ENCODE measurements around the gene LCE2D.
A peak's percentile ranks its signal among the peaks of the same experiment; 100 is the strongest.
"Not testable (repeated sequence)": the region's sequence is repeated elsewhere in the genome, so short reads cannot be mapped to it uniquely, and the experiment has no call there.

Gene LCE2D, protein sequence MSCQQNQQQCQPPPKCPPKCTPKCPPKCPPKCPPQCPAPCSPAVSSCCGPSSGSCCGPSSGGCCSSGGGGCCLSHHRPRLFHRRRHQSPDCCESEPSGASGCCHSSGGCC

DNA sequence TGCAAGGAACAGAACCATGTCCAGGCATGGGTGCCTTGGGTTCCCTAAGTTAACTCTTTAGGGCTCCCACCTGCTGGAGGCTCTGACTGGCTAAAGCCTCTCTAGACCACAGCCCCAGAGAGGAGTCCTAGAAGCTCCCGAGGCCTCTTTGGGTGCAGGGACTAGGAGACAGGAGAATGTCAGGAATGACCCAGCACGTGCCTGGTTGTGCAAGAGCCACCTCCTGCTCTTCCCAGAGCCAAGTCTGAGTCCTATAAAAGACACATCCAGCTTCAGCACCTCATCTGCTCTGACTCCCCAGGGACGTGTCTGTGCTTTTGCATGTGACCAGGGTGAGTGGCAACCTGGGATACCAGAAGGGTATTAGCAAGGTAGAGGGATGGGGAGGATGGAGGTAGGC is at the start of gene LCE2D:
Gene LCE2D (plus strand): TSS at position 283 of the 400 bp plus-strand sequence. CDS start 726 bp downstream, outside the sequence.
- no peak for DNase-seq

DNA sequence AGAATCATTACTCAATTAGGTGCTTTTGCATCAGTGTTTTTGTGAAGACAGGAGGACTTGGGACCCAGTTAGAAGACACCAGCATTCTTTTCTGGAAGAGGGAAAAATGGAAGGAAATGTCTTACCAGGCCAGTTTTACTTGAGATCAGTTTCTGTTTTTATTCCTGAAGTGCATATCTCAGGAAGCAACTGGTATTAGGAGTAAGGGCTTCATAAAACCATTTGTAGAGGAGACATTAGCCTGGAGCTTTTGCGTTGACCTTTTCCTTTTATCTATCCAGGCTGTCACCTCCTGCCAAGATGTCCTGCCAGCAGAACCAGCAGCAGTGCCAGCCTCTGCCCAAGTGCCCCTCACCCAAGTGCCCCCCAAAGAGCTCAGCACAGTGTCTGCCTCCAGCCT is 49.7 kb upstream of the LCE2D start, which contains the start of gene LCE3B:
Gene LCE3B (plus strand): TSS at position 301 of the 400 bp plus-strand sequence. CDS start 0 bp downstream, at position 301.
- no peak for DNase-seq

DNA sequence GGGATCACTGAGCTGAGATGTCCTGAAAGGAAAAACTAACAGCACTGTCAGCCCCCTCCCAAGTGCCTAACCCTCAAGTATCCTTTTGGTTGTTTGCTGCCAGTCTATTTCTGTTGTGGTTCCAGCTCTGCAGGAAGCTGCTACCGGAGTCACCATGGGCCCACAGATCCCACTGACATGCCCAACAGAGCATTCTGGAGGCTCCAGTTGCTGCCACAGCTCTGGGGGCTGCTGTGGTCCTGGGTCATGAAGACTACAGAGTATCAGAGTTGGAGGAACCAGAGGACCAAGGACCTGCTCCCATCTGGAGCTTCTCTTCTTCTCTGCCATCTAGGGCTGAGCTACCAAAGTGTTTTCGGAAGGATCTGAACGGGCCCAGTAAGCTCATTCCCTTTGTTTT is 41.2 kb upstream of the LCE2D start:
- DNase-seq = peak; percentile 52

DNA sequence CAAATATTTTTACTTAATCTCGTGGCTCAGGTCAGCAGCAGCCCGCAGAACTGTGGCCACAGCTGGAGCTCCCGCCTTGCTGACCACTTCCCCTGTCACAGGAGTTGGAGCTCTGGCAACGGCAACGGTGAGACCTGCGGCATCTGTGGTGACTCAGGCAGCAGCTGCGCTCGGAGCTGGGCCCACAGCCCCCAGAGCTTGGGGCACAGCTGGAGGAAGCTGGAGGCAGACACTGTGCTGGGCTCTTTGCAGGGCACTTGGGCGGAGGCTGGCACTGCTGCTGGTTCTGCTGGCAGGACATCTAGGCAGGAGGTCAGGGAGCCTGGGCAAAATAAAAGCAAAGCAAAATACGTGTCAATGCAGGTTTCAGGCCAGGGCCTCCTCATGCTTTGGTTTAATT is 40.4 kb upstream of the LCE2D start, which contains the start of gene LCE3A:
Gene LCE3A (minus strand): TSS at position 301 of the 400 bp plus-strand sequence. CDS start 0 bp downstream, at position 301.
- peak; percentile 97 for DNase-seq

DNA sequence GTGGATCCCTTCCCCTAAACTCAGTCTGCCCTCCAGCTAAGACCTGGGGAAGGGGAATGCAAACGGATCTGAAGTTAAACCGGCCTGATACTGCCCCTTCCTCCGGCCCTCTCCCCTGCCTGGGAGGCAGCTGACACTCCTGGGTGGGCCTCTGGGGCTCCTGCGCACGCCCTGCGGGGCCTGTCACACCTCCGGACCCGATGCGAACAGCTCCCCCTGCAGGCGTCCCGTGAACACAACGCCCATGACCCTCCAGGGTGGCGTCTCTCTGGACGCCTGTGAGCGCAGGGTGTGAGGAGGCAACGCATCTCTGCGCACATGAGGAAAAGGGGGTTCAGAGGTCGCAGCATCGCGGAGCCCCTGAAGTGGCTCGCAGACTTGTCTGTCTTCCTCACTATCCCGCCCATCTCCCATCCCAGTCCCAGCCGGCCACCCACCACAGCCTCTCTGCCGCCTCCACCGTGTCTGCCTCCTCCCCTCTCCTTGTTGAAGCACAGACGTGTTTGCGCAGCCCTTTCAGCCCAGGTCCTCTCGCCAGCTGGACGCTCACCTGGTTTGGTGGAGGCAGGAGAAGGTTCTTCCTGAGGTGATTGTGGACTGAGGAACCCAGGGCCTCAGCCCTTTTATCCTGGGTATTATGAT is 39.9 kb upstream of the LCE2D start:
- peak; percentile 45 for DNase-seq

DNA sequence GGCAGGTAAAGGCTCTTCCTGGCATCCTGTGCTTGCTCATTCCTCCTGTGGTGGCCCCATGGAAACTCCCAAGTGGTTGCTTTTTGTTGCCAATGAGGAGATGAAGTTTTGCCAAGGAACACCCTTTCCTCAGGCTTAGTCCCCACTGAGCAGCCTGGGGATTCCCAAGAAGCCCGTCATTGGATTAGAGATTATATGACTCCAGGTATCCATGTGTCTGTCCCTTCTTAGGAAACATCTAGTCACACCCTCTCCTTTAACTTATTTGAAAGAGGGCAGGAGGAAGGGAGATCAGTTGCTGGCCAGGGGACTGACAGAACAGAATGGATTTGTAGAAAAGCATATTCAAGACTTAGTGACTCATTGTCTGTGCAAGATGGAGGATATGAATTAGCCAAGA is 36.4 kb upstream of the LCE2D start:
- no peak for DNase-seq

DNA sequence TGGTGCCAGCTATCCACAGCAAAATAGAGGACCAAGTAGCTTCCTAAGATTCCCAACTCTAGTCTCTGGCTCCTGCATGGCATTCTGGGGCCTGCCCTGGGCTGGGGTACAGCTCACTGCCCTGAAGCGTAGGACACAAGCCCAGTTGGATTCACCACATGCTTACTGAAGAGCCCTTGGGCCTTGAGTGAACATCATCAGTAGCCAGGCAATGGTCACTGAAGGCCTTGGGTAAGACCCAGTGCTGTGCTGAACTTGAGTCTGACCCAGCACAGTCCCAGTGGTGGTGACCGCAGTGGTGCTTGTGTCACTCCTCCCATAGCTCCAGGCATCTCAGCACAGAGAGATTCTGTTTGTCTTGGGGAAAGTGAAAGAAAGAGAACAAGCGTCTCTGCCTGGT is 32.6 kb upstream of the LCE2D start:
- no peak for DNase-seq

DNA sequence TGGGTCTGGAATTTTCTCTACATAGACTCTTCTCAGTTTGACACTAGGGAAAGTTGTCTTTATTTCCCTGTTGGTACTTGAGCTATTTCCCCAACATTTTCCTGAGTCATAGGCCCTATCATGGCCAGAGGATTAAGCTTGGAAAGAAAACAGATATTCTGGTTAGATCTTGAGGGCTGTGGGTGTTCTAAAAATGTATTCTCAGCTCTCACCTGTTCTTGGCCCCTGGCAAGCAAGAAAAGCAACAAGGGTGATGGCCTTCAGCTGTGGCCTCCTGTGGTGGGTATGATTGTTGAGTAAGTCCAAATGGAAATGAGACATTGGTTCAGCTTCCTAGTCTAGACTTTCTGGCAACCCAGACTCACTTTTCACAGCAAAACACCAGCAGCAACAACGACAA is 22.8 kb upstream of the LCE2D start:
- no peak for DNase-seq

DNA sequence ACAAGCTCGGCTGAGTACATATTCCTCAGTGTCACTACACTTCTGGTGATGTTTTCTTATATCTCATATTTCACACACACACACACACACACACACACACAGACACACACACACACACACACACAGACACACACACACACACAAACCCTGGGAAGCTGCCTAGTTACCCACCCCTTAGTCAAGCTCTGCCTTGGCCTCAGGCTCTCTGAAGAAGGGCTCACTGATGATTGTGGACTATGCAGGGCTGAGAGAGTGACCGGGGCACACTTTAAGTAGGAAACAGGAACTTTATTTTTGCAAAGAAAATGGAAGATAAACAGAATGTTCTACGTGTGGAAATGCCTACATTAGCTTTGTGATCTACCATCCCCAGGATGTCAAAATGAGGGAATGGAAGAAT is 19.2 kb upstream of the LCE2D start:
- DNase-seq = no peak

DNA sequence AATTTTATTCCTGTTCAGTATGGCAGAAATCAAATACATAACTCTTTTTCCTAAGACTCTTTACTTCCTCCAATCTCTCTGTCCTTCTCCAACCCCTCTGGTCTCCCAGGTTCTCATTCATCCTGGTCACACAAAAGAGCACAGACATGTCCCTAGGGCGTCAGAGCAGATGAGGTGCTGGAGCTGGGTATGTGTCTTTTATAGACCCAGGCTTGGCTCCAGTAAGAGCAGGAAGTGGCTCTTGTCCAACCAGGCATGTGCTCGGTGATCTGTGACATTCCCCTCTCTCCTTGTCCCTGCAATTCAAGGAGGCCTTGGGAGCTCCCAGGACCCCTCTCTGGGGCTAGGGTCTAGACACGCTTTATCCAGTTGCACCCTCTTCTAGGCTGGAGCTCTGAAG is 18.0 kb upstream of the LCE2D start:
- no peak for DNase-seq

DNA sequence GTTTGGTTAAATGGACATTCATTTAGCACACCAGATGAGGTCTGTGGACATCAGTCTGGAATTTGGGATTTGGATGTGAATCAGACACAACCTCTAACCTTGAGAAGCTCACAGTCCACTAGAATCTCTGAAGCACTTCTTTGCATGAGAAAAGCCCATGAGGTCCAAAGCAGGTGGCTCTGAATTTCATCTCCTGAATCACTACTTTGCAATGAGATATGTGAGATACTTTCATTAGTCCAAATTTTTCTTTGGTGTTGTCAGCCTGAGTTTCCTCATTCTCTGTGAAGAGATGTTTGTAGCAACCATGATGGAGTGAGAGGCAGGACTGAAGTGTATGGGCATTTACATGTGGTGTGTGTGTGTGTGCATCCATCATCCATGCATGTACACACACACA is 16.5 kb upstream of the LCE2D start:
- no peak for DNase-seq

DNA sequence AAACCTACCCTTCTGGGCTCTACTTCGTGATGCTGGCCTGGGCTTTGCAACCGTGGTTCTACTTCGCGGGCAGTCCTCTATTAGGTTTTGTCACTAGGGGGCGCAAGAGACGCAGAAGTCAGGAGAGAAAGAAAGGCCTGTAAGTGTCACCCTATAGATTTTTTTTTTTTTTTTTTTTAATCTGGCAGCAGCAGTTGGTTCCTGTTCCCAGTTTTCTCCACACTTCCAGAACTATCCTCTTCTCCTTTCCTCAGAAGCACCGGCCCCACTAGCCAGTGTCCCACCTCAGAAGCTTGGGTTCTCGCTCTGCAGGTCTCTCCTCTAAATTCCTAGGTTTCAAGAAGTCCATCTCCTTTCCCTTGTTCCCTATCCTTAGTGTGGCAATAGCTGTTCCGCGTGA is 9.1 kb upstream of the LCE2D start:
- peak; percentile 52 for DNase-seq

DNA sequence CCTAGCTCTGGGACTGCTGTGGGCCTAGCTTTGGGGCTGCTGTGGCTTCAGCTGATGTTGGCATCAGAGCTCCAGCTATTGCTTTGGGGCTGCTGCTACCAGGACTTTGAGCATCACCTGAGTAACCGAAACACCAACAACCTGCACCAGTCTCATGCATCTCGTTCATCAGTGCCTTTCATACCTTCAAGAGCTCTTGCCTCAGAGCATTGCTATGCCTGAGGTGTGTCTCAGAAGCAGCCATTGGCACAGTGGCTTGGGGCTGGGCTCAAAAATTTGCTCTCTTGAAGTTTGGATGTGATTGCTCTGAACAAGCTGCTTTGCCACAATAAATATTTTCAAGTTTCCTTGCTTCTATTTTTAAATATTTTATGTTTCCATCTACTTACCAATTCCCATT is 6.7 kb upstream of the LCE2D start:
- no peak for DNase-seq

DNA sequence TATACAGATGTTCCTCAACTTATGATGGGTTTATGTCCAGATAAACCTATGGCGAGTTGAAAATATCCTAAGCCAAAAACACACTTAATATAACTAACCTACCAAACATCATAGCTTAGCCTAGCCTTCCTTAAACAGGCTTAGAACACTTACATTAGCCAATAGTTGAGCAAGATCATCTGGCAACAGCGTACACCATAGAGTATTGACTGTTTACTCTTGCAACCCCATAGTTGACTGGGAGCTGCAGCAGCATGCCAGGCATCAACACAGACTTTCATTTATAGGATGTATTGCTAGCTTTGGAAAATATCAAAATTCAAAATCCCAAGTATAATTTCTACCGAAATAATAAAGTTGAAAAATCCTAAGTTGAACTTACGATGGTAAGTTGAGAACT is 5.5 kb upstream of the LCE2D start:
- DNase-seq = no peak

DNA sequence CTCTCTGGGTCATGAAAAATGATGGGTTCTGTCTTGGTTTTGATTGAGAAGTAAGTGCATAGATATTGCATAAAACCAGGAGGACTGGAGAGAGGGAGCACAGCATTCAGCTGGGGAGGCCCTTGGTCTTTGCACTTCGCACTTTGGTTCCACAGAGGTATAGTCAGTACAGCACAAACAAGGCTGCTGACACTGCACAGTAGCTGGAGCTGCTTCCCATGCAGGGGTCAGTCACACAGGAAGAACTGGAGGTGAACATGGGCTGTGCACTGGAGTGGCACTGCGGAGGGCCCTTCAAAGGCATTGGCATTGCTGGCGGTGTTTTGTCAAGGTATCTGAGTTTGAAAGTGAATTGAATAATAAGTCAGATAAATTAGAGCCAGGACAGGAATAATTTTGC is 4.5 kb upstream of the LCE2D start:
- DNase-seq = no peak

DNA sequence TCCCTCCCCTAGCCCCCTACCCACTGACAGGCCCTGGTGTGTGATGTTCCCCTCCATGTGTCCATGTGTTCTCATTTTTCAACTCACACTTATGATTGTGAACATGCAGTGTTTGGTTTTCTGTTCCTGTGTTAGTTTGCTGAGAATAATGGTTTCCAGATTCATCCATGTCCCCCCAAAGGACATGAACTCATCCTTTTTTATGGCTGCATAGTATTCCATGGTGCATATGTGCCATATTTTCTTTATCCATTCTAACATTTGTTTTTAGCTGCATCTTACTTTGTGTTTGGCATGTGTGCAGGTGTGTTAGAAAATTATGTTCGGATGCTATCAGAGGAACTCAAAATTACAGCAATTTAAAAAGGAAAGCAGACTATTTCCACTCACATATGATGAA is 3.0 kb downstream of the LCE2D start:
- not testable (repeated sequence) for DNase-seq

DNA sequence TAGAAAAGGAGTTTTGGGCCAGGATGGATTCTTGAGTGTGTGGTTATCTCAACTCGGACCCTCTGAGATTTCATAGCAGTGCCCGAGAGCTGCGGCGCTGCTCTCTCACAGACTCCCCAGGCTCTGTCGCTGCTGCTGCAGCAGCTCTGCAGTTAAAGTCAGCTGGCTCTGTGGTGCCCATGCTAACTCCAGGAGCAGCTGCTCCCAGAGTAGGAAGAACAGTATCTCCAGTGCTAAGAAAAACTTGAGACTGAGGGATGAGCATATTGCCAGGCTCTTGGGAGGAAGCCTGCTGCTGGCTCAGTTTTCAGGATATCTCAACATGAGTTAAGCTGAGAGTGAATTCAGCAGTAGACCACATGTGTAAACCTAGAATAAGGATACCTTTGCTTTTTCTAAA is 4.5 kb downstream of the LCE2D start:
- no peak for DNase-seq

DNA sequence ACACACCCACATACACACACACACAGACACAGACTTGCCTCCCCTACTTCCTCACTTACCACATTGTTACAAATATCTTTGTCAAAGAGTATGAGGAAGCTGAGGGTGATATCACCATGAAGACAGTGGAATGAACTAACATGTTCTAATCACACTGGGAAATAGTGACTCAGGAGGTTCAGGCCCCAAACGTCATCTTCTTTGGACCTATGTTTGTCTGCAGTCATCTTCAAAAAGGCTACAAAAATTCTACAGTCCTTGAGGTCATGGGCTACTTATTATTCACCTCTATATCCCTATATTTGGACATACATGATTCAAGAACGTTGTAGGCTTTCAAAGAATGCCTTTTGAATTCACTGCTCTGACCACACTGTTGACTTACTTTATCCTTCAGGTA is 9.8 kb downstream of the LCE2D start:
- DNase-seq = no peak

DNA sequence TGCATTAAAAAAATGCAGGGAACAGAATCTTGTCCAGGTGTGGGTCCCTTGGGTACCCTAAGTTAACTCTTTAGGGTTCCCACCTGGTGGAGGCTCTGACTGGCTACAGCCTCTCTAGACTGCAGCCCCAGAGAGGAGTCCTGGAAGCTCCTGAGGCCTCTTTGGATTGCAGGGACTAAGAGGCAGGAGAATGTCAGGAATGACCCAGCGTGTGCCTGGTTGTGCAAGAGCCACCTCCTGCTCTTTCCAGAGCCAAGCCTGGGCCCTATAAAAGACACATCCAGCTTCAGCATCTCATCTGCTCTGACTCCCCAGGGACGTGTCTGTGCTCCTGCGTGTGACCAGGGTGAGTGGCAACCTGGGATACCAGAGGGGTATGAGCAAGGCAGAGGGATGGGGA is 11.8 kb downstream of the LCE2D start, which contains the start of gene LCE2C:
Gene LCE2C (plus strand): TSS at position 297 of the 400 bp plus-strand sequence. CDS start 737 bp downstream, outside the sequence.
- not testable (repeated sequence) for DNase-seq

DNA sequence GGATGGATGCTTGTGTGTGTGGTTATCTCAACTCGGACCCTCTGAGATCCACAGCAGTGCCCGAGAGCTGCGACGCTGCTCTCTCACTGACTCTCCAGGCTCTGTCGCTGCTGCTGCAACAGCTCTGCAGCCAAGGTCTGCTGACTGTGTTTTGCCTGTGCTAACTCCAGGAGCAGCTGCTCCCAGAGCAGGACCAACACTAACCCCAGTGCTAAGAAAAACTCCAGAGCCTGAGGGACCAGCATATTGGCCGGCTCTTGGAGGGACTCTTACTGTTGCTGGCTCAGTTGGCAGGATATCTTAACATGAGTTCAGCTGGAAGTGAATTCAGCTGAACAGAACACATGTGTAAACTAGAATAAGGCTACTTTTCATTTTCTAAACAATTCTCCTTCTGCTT is 16.3 kb downstream of the LCE2D start:
- DNase-seq = no peak

DNA sequence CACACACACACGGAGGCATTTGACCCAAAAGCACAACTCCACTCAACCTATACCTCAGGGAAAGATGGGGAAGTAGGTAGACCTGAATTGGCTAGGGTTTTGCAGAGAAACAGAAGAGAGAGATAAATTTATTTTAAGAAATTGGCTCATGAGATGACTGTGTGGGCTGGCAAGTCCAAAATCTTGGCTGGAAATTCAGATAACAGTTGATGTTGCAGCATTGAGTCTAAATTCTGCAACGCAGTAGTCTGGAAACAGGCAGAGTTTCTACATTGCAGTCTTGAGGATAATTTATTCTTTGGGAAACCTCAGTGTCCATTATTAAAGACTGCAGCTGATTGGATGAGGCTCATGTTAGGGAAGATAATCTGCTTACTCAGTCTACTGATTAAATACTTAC is 18.4 kb downstream of the LCE2D start:
- no peak for DNase-seq

DNA sequence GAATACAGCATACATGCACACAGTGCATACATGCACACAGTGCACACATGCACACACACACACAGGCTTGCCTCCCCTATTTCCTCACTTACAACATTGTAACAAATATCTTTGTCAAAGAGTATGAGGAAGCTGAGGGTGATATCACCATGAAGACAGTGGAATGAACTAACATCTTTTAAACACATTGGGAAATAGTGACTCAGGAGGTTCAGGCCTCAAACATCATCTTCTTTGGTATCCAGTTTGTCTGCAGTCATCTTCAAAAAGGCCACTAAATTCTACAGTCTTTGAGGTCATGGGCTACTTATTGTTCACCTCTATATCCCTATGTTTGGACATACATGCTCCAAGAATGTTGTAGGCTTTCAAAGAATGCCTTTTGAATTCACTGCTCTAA is 20.7 kb downstream of the LCE2D start:
- no peak for DNase-seq

DNA sequence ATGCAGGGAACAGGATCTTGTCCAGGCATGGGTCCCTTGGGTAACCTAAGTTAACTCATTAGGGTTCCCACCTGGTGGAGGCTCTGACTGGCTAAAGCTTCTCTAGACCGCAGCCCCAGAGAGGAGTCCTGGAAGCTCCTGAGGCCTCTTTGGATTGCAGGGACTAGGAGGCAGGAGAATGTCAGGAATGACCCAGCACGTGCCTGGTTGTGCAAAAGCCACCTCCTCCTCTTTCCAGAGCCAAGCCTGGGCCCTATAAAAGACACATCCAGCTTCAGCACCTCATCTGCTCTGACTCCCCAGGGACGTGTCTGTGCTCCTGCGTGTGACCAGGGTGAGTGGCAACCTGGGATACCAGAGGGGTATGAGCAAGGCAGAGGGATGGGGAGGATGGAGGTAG is 22.6 kb downstream of the LCE2D start, which contains the start of gene LCE2B:
Gene LCE2B (plus strand): TSS at position 301 of the 400 bp plus-strand sequence. CDS start 721 bp downstream, outside the sequence.
- not testable (repeated sequence) for DNase-seq

DNA sequence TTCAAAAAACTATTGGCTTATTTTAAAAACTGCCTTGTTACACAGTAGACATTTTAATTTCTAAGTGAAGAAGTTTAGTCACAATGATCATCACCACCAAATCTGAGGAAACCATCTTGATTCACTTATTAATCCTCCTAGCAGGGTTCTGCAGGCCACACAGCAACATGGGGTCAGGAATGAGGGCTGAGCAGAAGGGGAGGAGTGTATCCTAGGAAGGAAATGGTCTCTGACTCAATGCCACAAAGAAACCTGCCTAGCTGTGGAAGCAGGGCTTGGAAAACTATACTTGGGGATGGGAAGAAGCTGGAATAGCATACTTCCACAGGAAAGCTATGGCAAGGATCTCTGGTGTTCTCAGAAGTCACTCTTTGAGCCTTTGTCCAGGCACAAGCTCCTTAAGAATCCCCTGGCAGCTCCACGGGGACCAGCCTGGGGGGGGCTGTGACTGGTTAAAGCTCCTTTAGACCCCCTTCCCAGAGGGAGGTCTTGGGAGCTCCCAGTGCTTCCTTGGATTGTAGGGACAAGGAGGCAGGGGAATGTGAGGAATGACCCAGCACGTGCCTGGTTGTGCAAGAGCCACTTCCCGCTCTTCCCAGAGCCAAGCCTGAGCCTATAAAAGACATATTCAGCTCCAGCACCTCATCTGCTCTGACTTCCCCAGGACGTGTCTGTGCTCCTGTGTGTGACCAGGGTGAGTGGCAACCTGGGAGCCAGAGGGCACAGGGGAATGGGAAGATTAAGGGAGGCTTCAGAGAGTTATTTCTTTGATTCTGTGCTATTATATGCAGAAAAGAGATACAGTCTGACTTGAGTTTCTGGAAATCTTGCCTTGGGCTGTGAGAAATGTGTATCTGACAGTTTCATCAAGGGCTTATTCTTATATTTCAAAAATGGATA is 34.8 kb downstream of the LCE2D start, which contains the start of gene LCE2A:
Gene LCE2A (plus strand): TSS at position 645 of the 900 bp plus-strand sequence. CDS start 557 bp downstream, outside the sequence.
- no peak for DNase-seq

Measured in MV-4-11 (cell line).